Measurements from ENCODE around the gene EEF1AKMT4. TPM values are rescaled to one million over a fixed set of nuclear protein-coding genes. Genes with fewer than 3 reads are reported as not detected.

The EEF1AKMT4 gene
- total RNA-seq (1 to 10 TPM in 4 of 5 donors, under 1 TPM in 1; 0.37 to 4.0 (median 2.3) TPM), total RNA-seq (0 to 6.5 (median 0.70) reads per million in 29 experiments)
- total RNA-seq (2013) = 1.8 TPM

- peaks cover 13% of the 10 kb centered on the region for H3K36me3 Mint-ChIP-seq
- Histone ChIP-seq H3K36me3 (ENCODE audit: control insufficient read depth in 2 of 2, extremely low read depth in 1 of 2, insufficient read depth in 1 of 2, low read length in 1 of 2) (peaks cover 0 to 15% of the 10 kb centered on the region in 2 donors), H3K4me1 (ENCODE audit: control insufficient read depth in 1 of 2, extremely low read depth in 1 of 2, insufficient read depth in 2 of 2, low read length in 2 of 2) (peaks cover 12 to 27% of the 10 kb centered on the region in 2 experiments), H3K27ac (ENCODE audit: low read length) (peak within 1 kb of the TSS; percentile 73), H3K27me3 (replicated peaks in 1 of 2; ENCODE audit: control insufficient read depth in 2 of 2, extremely low read depth in 1 of 2, insufficient read depth in 2 of 2, low read length in 1 of 2) (no peaks in the 10 kb centered on the region), H3K4me3 (ENCODE audit: control insufficient read depth in 1 of 2, extremely low read depth in 1 of 2, low read length in 1 of 2) (peak within 1 kb of the TSS; percentile 69 to 99), H3K9me3 (no peaks in the 10 kb centered on the region)
- under 1% methylated on average over 53 of the region's 54 CpGs for WGBS (ENCODE audit: insufficient coverage)
- peak; percentile 87 to 91 (median 90) for ATAC-seq (replicated peaks in 1 of 4)
- H3K27me3 Mint-ChIP-seq = no peaks in the 10 kb centered on the region
- ChIA-PET POLR2A (no interaction called here), CTCF (interaction anchor here (0.6 to 1.7 kb wide), 19 partner anchors 9 to 354 kb away, joined by 3 to 14 read pairs (median 4); partner anchors contain the start of genes VWA5B2 (in 2 of the 2) and ABCF3 (in 1 of the 2))
- DNase-seq = peak; percentile 83 to 98 (median 94)
- H3K27ac Mint-ChIP-seq = peak within 1 kb of the TSS; percentile 97 to 98
- peak within 1 kb of the TSS; percentile 93 to 99 (median 95) for H3K4me3 Mint-ChIP-seq
- peaks cover 9 to 23% (median 15%) of the 10 kb centered on the region in 3 donors for H3K4me1 Mint-ChIP-seq
- H3K9me3 Mint-ChIP-seq = no peaks in the 10 kb centered on the region
Measured at GRCh38 chr3:184249412-184250166, at the start of gene EEF1AKMT4. Gene EEF1AKMT4, plus strand, starts transcription at chr3:184249672. Its CDS starts 23 bp downstream, at chr3:184249695.

- Histone ChIP-seq H3K4me1 (ENCODE audit: control insufficient read depth in 1 of 2, extremely low read depth in 1 of 2, insufficient read depth in 2 of 2, low read length in 2 of 2) (no peaks in the 10 kb centered on the region), H3K36me3 (ENCODE audit: control insufficient read depth in 2 of 2, extremely low read depth in 1 of 2, insufficient read depth in 1 of 2, low read length in 1 of 2) (peaks cover 0 to 4% of the 10 kb centered on the region in 2 donors), H3K27me3 (replicated peaks in 1 of 2; ENCODE audit: control insufficient read depth in 2 of 2, extremely low read depth in 1 of 2, insufficient read depth in 2 of 2, low read length in 1 of 2) (peaks cover 0 to 15% of the 10 kb centered on the region in 2 experiments), H3K9me3 (no peaks in the 10 kb centered on the region), H3K4me3 (ENCODE audit: control insufficient read depth in 1 of 2, extremely low read depth in 1 of 2, low read length in 1 of 2) (no peak overlapping the region), H3K27ac (ENCODE audit: low read length) (no peak overlapping the region)
- ATAC-seq (replicated peaks in 1 of 4) (no peak), DNase-seq (no peak)
- no peak overlapping the region for H3K27ac Mint-ChIP-seq
- H3K36me3 Mint-ChIP-seq = peaks cover 2% of the 10 kb centered on the region
- H3K27me3 Mint-ChIP-seq = peaks cover under 1 to 5% of the 10 kb centered on the region in 2 donors
- H3K4me3 Mint-ChIP-seq = no peak overlapping the region
- H3K4me1 Mint-ChIP-seq = no peaks in the 10 kb centered on the region
- ChIA-PET CTCF (no interaction called here), POLR2A (no interaction called here)
- no peaks in the 10 kb centered on the region for H3K9me3 Mint-ChIP-seq
Measured at GRCh38 chr3:184200825-184201224, 48.6 kb upstream of the EEF1AKMT4 start.

GRCh38 chr3:184203526-184203925 lies 45.9 kb upstream of the EEF1AKMT4 start:
- Histone ChIP-seq H3K36me3 (ENCODE audit: control insufficient read depth in 2 of 2, extremely low read depth in 1 of 2, insufficient read depth in 1 of 2, low read length in 1 of 2) (no peaks in the 10 kb centered on the region), H3K4me1 (ENCODE audit: control insufficient read depth in 1 of 2, extremely low read depth in 1 of 2, insufficient read depth in 2 of 2, low read length in 2 of 2) (no peaks in the 10 kb centered on the region), H3K9me3 (no peaks in the 10 kb centered on the region), H3K27ac (ENCODE audit: low read length) (no peak overlapping the region), H3K27me3 (replicated peaks in 1 of 2; ENCODE audit: control insufficient read depth in 2 of 2, extremely low read depth in 1 of 2, insufficient read depth in 2 of 2, low read length in 1 of 2) (peaks cover 0 to 35% of the 10 kb centered on the region in 2 experiments), H3K4me3 (ENCODE audit: control insufficient read depth in 1 of 2, extremely low read depth in 1 of 2, low read length in 1 of 2) (no peak overlapping the region)
- no peak for DNase-seq
- no peaks in the 10 kb centered on the region for H3K36me3 Mint-ChIP-seq
- H3K4me3 Mint-ChIP-seq = no peak overlapping the region
- ChIA-PET POLR2A (no interaction called here), CTCF (interaction anchor here in 1 of 2 donors (0.6 kb wide), 2 partner anchors 29 to 507 kb away, joined by 3 read pairs; no protein-coding TSS in a partner anchor)
- peaks cover 16 to 18% of the 10 kb centered on the region in 2 donors for H3K27me3 Mint-ChIP-seq
- no peaks in the 10 kb centered on the region for H3K9me3 Mint-ChIP-seq
- H3K27ac Mint-ChIP-seq = no peak overlapping the region
- 86% methylated on average over 8 of the region's 8 CpGs for WGBS (ENCODE audit: insufficient coverage)
- H3K4me1 Mint-ChIP-seq = no peaks in the 10 kb centered on the region
- no peak for ATAC-seq (replicated peaks in 1 of 4)

DNA sequence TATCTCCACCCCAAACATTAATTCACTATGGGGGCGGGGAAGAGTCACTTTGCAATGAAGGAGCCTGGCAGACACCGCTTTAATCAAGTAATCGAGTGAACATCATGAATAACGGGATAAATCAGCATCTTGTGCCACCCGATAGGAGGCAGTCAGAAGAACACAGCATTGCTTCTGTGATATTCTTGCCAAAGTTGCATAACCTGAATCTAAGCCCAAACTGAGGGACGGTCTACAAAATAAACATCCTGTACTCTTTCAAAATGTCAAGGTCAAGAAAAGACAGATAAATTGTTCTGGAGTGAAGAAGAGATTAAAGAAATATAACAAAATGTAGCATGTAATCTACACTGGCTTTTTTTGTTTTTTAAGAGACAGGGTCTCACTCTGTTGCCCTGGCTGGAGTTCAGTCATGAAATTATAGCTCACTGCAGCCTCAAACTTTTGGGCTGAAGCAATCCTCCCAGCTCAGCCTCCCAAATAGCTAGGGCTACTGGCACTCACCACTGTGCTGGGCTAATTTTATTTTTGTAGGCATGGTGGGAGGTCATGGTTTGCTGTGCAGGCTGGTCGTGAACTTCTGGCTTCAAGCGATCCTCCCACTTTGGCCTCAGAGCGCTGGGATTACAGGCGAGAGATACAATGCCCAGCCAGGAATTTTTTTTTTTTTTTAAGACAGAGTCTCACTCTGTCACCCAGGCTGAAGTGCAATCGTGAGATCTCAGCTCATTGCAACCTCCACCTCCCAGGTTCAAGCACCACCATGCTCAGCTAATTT lies 40.1 kb upstream of the EEF1AKMT4 start:
- Histone ChIP-seq H3K27ac (ENCODE audit: low read length) (no peak overlapping the region), H3K36me3 (ENCODE audit: control insufficient read depth in 2 of 2, extremely low read depth in 1 of 2, insufficient read depth in 1 of 2, low read length in 1 of 2) (no peaks in the 10 kb centered on the region), H3K9me3 (no peaks in the 10 kb centered on the region), H3K27me3 (replicated peaks in 1 of 2; ENCODE audit: control insufficient read depth in 2 of 2, extremely low read depth in 1 of 2, insufficient read depth in 2 of 2, low read length in 1 of 2) (peaks cover 3 to 22% of the 10 kb centered on the region in 2 experiments), H3K4me3 (ENCODE audit: control insufficient read depth in 1 of 2, extremely low read depth in 1 of 2, low read length in 1 of 2) (no peak overlapping the region), H3K4me1 (ENCODE audit: control insufficient read depth in 1 of 2, extremely low read depth in 1 of 2, insufficient read depth in 2 of 2, low read length in 2 of 2) (no peaks in the 10 kb centered on the region)
- DNase-seq = no peak
- 87% methylated on average over 8 of the region's 11 CpGs for WGBS (ENCODE audit: insufficient coverage)
- Mint-ChIP-seq H3K27ac (no peak overlapping the region), H3K9me3 (no peaks in the 10 kb centered on the region), H3K27me3 (peaks cover 16 to 18% of the 10 kb centered on the region in 2 donors), H3K4me3 (no peak overlapping the region), H3K4me1 (no peaks in the 10 kb centered on the region), H3K36me3 (no peaks in the 10 kb centered on the region)
- ChIA-PET POLR2A (no interaction called here), CTCF (no interaction called here)
- ATAC-seq (replicated peaks in 1 of 4) = no peak

DNA sequence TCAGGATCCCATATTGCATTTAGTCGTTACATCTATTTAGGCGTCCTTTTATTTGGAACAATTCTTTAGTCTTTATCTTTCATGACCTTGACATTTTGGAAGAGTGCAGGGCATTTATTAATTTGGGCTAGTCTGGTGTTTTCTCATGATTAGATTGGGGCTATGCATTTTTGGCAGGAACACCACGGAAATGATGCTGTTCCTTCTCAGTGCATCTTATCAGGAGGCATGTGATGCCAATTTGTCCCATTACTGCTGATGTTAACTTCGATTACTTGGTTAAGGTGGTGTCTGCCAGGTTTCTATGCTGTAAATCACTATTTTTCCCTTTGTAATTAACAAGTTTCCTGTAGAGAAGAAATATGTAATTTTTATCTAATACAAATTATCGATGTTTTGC lies 38.2 kb upstream of the EEF1AKMT4 start:
- H3K27ac ChIP-seq (ENCODE audit: low read length) = no peak overlapping the region
- peaks cover 3 to 18% of the 10 kb centered on the region in 2 experiments for H3K27me3 ChIP-seq (replicated peaks in 1 of 2; ENCODE audit: control insufficient read depth in 2 of 2, extremely low read depth in 1 of 2, insufficient read depth in 2 of 2, low read length in 1 of 2)
- no peak for DNase-seq
- H3K27ac Mint-ChIP-seq = no peak overlapping the region
- no peaks in the 10 kb centered on the region for H3K4me1 Mint-ChIP-seq
- WGBS (ENCODE audit: insufficient coverage) = 100% methylated on average over 2 of the region's 5 CpGs
- no peak overlapping the region for H3K4me3 ChIP-seq (ENCODE audit: control insufficient read depth in 1 of 2, extremely low read depth in 1 of 2, low read length in 1 of 2)
- ChIA-PET POLR2A (interaction anchor here in 1 of 2 donors (0.7 kb wide), 1 partner anchor 21 kb away, joined by 3 read pairs; no protein-coding TSS in a partner anchor), CTCF (interaction anchor here in 1 of 2 donors (1.2 kb wide), 1 partner anchor 16 kb away, joined by 6 read pairs; no protein-coding TSS in a partner anchor)
- no peaks in the 10 kb centered on the region for H3K4me1 ChIP-seq (ENCODE audit: control insufficient read depth in 1 of 2, extremely low read depth in 1 of 2, insufficient read depth in 2 of 2, low read length in 2 of 2)
- peaks cover 14 to 16% of the 10 kb centered on the region in 2 donors for H3K27me3 Mint-ChIP-seq
- no peaks in the 10 kb centered on the region for H3K9me3 ChIP-seq
- no peaks in the 10 kb centered on the region for H3K36me3 ChIP-seq (ENCODE audit: control insufficient read depth in 2 of 2, extremely low read depth in 1 of 2, insufficient read depth in 1 of 2, low read length in 1 of 2)
- no peak for ATAC-seq (replicated peaks in 1 of 4)
- no peaks in the 10 kb centered on the region for H3K36me3 Mint-ChIP-seq
- no peaks in the 10 kb centered on the region for H3K9me3 Mint-ChIP-seq
- H3K4me3 Mint-ChIP-seq = no peak overlapping the region

- H3K4me3 ChIP-seq (ENCODE audit: control insufficient read depth in 1 of 2, extremely low read depth in 1 of 2, low read length in 1 of 2) = no peak overlapping the region
- H3K36me3 ChIP-seq (ENCODE audit: control insufficient read depth in 2 of 2, extremely low read depth in 1 of 2, insufficient read depth in 1 of 2, low read length in 1 of 2) = no peaks in the 10 kb centered on the region
- H3K4me3 Mint-ChIP-seq = no peak overlapping the region
- WGBS (ENCODE audit: insufficient coverage) = no CpG with 5 or more reads among the region's 5 CpGs
- ATAC-seq (replicated peaks in 1 of 4) = no peak
- no peak overlapping the region for H3K27ac ChIP-seq (ENCODE audit: low read length)
- H3K36me3 Mint-ChIP-seq = no peaks in the 10 kb centered on the region
- H3K27ac Mint-ChIP-seq = no peak overlapping the region
- H3K27me3 Mint-ChIP-seq = peaks cover 10 to 12% of the 10 kb centered on the region in 2 donors
- peaks cover 3 to 17% of the 10 kb centered on the region in 2 experiments for H3K27me3 ChIP-seq (replicated peaks in 1 of 2; ENCODE audit: control insufficient read depth in 2 of 2, extremely low read depth in 1 of 2, insufficient read depth in 2 of 2, low read length in 1 of 2)
- H3K9me3 Mint-ChIP-seq = no peaks in the 10 kb centered on the region
- H3K9me3 ChIP-seq = no peaks in the 10 kb centered on the region
- H3K4me1 ChIP-seq (ENCODE audit: control insufficient read depth in 1 of 2, extremely low read depth in 1 of 2, insufficient read depth in 2 of 2, low read length in 2 of 2) = no peaks in the 10 kb centered on the region
- CTCF ChIA-PET = interaction anchor here in 1 of 2 donors (1.2 kb wide), 1 partner anchor 16 kb away, joined by 6 read pairs; no protein-coding TSS in a partner anchor
- POLR2A ChIA-PET = interaction anchor here in 1 of 2 donors (0.5 kb wide), 1 partner anchor 72 kb away, joined by 6 read pairs; no protein-coding TSS in a partner anchor
- DNase-seq = no peak
- no peaks in the 10 kb centered on the region for H3K4me1 Mint-ChIP-seq
Measured at GRCh38 chr3:184211718-184212117, 37.8 kb upstream of the EEF1AKMT4 start.

Data from T-cell (primary cell).